Stimulated activated CD4-positive, alpha-beta T cell treated with anti-CD3 and anti-CD28 coated beads, TNF-alpha, amount 100 ng/mL, for 4 hours (primary cell): ENCODE measurements around the gene TAF8.
"Not testable (repeated sequence)": the region's sequence is repeated elsewhere in the genome, so short reads cannot be mapped to it uniquely, and the experiment has no call there.

ENCODE experiments used
- DNase-seq, 3 experiments: peaks; one replicate each; pipeline ENCODE4 v3.0.0-alpha.2; 2020; ENCODE audit warnings: low read depth in 3 of 3

TAF8 gene

DNA sequence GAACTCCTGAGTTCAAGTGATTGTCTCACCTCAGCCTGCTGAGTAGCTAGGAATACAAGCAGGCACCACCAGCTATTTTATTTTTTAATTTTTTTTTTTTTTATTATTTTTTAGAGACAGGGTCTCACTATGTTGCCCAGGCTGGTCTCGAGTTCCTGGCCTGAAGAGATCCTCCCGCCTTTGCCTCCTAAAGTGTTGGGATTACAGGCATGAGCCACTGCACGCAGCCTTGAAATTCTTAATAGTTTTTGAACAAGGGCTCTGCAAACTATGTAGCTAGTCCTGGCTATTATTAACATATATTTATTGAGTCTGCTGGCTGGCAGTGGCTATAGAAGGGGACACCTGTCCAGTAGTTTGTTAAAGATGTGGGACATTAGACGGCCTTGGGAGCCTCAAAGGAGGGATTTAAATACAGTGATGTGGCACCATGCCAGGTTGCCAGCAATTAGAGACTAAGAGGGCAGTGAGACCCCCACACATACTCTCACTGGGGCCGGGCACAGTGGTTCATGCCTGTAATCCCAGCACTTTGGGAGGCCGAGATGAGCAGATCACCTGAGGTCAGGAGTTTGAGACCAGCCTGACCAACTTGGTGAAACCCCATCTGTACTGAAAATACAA, 21.1 kb upstream of the TAF8 start:
- no peak for DNase-seq

DNA sequence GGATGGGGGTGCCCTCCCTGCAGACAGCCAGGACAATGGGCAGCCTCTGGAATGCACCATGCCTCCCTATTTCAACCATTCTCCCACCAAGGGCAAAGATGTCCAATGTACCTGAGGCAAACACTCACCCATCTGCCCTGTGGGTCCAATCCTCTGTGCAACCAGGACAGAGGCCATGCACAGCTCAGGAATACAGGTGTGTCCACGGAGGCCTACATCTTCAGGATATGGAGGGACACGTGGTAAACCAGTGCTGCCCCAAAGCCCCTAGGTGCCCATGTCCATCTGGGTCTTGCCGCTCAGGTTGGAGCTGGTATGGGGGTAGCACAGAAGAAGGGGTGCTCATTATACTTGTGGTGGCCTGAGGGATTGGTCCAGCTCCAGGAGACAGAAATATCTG, 20.4 kb upstream of the TAF8 start:
- no peak for DNase-seq

DNA sequence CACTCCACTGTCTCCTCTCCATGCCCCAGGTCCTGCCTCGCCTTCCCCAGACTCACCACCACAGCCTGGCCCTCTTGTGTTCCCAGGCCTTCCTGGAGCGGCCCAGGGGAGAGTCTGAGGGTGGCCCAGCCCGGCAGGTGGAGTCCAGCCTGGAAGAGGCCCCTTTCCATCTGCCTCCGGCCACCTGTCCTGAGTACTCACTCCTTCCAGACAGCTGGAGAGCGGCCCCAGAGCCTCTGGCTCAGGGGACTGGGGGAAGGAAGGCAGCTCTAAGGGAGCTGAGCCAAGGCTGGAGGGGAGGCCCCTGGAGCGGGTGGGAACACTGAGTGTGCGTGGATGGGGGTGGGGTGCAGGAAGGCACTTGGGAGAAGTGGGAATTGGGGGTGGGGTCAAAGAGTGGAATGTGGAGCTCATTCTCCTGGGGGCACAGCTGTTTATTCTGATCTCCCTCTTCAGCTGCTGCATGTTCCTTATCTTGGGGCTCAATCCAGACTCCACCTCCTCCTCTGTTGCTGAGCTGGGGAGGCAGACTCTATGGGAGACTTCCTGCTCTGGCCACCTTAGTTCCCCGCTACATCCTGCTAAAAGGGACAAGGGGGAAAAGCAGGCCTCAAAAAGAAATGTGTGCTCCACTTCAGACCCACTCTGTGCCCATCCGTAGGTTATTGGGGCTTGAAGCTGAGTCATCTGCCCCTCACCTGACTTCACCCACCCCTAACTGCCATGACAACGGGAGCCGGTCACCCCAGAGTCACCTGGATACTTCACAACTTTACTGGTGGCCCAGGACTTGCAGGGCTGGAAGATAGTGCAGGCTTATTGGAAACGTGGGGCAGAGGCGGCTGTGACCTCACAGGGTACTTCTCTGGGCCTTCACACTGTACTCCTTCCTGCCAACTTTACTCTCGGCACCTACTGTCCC, 19.5 kb upstream of the TAF8 start:
- no peak for DNase-seq

DNA sequence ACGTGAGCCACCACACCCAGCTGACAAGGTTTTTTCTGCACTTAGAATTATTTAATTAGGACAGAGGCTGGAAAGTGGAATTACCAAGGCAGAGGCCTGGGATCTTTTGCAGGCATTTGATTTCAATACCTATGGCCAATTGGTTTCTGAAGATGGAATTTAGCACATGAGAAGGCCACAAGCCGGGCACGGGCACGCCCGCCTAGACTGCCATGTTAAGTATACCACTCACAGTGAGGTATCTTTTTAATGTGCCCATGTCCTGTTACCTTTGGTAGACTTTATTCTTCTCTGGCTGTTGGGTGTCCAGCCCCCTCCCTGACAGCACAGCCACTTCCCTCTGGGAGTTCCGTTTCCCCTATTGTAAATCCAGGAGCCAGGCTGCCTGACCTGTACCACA, 18.0 kb upstream of the TAF8 start:
- DNase-seq: no peak

DNA sequence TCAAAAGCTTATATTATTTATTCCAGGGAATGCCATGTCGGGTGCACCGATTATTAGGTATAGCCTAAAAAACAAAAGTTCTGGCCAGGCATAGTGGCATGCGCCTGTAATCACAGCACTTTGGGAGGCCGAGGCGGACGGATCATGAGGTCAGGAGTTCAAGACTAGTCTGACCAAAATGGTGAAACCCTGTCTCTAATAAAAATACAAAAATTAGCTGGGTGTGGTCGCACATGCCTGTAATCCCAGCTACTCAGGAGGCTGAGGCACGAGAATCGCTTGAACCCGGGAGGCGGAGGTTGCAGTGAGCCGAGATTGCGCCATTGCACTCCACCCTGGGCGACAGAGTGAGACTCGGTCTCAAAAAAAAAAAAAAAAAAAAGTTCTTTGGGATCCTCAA, 12.7 kb upstream of the TAF8 start:
- not testable (repeated sequence) for DNase-seq

DNA sequence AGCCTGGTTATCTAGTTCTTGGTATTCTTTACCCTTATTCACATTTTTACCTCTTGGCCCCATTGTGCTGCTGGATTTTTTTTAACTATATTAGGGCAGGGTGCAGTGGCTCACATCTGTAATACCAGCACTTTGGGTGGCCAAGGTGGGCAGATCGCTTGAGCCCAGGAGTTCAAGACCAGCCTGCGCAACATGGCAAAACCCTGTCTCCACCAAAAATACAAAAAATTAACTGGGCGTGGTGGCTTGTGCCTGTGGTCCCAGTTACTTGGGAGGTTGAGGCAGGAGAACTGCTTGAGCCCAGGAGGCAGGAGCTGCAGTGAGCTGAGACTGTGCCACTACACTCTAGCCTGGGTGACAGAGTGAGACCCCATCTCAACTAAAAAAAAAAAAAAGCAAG, 12.2 kb upstream of the TAF8 start:
- no peak for DNase-seq

DNA sequence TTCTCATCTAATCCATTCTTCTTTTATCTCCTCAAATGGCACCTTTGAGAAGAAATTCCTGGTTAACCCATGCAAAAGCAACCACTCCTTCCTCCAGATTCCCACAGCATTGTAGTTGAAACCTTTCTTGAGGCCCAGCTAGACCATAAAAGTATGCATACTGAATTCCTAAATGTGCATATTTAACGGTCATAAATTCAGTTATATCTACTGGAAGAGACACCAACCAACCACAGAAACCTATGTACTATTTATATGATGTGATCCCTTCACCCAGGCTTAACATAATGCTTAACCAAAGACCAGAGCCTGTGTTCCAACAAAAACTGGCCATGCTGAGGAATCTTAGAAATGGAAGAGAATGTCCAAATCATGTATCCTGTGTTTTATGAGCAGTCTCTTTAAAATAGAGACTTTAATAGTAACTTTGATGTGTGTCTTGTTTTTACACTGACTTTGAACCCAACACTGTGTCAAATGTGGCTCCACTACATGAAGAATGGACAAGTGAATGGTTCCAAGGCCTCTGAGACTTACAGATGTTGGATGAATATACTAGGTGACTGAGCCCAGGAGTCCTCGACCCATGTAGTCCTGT, 11.4 kb upstream of the TAF8 start:
- DNase-seq: no peak

DNA sequence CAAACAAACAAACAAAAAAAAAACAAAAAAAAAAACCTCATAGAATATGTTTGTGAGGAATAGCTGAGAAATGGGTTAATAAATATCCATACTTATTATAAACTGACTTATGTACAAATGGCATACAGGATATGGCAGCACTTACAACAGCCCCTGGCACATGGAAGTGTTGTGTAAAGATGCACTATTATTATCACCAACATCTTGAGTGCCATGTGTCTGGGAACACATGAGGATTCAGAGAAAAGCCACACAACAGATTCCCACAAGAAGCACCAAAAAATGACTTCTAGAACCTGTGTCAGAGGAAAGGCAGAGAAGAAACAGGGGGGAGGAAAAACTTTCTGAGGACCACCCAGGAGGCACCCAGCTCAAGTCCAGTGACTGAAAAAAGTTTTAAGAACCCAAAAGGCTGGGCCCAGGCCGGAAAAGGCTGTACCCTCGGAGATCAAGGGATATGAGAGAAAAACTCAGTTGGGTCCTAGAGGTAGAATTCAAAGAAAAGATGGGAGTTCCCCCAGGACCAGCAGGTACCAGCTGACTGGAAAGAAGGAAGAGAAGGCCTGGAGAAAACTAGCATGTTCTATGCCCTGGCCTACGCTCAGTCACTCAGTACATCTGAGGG, 9.4 kb upstream of the TAF8 start:
- DNase-seq: no peak

DNA sequence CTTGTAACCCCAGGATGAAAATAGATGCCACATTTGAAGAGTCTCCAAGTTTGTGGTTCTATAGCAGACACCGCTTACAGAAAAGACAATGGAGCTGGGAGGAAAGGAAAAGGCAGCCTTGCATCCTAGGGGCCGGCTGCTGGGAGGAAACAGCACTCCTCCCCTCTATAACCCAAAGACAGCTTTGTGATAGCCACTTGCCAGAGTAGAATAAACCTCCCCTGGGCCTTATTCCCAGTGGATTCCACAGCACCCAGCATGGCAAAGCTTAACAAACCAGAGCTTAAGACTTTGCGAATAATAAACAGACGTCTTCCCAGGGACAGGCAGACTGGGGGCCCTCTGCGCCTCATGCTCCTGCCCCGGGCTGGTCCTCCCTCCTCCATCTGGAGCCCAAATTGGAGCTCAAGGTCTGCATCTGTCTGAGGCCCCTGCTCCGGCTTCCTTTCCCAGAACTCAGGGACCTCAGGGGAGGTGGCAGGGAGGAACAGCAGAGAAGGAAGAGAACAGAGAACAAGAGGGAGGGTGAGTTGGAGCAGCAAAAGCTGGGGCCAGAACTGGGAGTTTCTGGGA, 8.8 kb upstream of the TAF8 start:
- no peak for DNase-seq

DNA sequence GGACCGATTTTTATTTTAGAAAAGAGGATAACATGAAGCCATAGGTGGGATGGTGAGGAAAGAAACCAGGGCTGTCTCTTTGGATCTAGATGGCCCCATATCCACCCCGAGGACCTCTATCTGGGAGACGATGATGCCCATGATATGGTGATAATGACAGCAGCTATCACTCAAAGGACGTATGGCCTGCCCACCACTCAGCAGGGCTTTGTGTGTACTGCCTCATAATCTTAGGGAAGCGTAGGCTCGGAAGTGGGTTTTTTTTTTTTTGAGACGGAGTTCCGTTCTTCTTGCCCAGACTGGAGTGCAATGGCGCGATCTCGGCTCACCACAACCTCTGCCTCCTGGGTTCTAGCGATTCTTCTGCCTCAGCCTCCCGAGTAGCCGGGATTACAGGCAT, 8.2 kb upstream of the TAF8 start:
- DNase-seq: no peak

DNA sequence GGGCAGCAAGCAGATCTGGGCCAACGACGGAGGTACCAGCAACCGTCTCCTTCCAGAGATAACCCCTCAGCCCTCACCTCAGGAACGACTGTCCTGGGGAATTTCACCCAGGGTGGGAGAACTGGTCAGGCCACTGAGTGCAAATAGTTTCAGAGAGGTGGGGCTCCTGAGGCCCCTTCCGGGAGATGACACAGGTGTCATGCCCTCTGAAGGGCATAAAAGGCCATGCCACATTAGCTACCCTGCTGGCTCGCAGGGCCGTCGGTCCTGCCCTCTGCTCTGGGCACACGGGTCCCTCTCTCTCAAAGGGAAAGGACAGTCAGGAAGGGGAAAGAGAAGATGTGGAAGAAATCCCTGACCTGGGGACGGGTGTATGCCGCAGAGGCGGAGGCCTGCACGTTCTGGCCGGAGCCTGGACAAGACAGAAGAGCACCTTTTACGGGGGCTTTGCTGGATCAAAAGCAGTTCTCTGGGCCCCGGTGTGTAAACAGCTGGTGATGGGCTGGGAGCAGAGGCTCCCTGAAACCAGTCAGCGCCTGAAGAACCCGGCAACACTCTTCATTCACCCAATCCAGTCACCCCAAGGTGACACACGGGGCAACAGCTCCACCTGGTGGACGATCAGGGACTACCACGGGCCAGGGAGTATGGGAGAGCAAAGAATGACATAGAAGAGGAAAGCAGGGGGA, 6.4 kb upstream of the TAF8 start:
- DNase-seq: peak; percentile 85 to 93 (median 91)

DNA sequence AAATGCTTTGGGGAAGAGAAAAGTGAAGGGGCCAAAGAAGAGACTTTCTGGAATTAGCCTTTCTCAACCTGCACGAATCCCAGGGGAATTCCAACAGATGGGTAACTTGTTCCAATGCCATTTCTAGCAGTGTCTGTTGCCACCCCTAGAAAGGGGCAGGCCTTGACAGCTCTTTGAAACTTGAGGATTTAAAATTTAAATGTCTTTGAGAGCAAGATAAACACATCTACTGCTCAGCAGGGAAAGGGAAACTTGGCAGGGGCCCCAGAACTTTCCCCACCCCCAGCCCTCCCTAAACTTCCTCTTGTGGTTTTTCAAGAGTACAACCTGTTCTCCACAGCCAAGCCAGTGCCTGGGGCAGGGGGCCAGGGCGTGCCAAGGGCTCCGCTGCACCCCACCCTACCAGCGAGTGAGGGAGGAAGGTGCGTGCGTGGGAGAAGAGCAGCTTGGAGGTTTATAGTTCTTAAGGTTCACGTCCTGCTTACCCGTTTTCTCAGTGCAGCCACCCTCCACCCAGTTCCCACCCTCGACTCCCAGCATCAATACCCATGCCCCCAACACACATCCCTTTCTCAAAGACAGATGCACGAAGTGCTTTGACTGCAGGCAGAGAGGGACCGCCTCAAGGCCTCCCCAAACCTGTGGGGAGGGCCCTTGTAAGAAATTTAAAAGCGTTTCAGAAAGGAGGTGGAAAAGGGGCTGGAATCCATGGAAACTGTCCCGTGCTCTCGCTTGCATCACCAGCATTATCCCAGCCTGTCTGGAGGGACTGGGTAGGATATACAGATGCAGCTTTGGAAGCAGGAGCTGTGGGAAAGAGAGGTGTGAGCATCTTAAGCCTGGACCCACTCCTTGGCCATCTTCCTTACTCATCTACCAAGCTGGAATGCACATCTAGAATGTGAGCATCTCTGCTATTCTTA, 4.5 kb upstream of the TAF8 start:
- DNase-seq: peak in 2 of 3 experiments; percentile 73 to 74

DNA sequence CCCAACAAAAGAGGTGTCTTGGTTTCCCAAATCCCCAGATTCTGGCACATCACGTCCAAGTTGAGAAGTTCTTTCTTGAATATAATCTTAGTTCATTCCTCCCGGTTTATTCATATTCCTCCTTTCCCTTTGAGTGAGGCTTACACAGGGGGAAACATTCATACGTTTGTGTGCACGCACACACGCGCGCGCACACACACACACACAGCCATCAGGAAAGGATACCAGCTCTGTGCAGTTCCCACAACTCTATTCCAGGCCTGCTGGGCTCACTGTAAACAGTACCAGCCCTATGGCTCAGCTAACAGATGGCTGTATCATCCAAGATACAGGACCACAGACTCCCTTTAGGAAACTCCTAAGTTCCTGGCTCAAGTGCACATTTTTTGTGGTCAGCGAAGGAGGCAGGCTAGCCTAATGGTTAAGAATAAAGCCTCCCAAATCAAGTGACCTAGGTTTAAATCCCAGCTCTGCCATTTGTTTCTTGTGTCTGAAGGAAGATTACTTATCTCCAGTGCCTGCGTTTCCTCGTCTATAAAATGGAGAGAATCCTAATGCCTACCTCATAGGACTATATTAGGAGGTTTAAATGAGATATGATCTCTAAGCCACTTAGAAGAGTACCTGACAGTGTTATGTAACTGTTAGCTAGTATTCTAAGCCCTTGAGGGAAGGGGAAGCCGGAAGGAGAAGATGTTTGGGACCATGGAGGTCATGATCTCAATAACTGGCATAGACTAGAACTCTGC, 3.7 kb upstream of the TAF8 start:
- no peak for DNase-seq

DNA sequence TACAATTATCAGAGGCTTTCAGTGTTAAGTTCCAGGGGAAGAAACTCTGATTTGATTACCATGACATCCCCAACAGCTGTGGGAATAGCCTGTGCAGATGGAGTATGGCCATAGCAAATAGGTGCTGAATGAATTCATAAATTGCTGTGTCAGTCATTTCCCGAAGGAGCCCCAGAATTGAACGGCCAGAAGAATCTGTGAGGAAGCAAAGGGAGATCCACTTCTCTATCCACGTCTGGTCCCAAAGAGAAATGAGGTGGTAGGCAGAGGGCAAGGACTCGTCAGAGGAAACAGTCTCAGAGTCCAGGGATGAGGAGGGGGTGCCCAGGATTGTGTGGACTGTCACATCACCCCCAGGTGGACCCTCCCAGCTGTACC, 3.1 kb upstream of the TAF8 start:
- DNase-seq: no peak

DNA sequence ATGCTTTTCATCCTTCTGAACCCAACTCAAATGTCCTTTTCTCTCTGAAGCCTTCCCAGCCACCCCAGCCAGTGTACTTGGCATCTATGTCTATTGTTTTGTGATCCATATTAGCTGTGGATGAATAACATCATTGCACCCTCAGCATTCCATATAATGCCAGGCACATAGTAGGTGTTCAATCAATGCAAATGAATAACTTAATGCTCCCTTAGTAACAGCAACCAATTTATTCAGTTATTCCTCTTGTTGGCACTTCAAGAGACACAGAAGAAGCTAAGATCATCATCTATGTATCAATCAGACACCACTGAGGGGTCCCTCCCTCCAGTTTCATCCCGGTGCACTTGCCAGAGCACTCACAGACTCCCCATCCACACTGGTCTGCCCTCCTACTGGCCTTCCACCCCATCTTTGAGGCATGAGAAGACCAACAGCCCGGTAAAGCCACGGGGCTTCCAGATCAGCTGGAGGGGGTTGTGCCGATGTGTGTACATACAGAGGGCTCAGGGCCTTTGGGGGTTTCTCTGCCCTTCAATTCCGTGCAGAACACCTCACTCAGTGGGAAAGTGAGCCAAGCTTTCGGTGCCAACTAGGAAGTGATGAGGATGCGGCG, 2.4 kb upstream of the TAF8 start:
- DNase-seq: no peak

DNA sequence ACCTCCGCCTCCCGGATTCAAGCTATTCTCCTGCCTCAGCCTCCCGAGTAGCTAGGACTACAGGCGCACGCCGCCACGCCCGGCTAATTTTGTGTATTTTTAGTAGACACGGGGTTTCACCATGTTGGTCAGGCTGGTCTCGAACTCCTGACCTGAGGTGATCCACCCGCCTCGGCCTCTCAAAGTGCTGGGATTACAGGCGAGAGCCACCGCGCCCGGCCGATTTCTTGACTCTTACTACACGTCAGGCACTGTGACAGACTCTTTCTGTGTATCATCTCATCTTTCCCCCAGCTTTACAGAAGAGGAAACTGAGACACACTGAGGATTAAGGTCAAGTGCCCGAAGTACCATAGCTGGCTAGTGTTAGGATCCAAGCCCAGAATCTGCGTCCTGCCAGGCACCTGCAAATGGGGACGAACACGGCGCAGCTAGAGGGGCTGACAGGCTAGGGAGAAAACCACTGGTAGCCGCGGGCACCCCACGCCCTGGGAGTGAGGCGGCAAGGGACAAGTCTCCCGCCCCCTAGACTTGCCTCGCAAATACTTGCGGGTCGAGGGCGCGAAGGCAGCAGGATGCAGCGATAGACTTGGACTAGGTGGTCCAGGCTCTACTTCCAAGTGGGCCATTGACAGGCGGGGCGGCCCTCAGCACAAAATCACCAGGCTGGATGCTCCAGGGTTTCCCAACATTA, 1.1 kb upstream of the TAF8 start:
- DNase-seq: no peak

DNA sequence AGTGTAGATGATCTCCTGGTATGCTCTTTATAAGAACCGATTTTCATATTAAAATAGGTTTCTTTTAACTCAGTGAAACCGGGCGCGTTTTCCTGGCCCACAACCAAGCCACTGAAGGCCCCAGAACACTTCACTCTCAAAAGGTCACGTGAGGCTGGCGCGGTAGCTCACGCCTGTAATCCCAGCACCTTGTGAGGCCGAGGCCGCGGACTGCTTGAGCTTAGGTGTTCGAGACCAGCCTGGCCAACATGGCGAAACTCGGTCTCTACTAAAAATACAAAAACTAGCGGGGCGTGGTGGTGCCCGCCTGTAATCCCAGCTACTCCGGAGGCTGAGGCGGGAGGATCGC, 402 bp upstream of the TAF8 start:
- DNase-seq: no peak

DNA sequence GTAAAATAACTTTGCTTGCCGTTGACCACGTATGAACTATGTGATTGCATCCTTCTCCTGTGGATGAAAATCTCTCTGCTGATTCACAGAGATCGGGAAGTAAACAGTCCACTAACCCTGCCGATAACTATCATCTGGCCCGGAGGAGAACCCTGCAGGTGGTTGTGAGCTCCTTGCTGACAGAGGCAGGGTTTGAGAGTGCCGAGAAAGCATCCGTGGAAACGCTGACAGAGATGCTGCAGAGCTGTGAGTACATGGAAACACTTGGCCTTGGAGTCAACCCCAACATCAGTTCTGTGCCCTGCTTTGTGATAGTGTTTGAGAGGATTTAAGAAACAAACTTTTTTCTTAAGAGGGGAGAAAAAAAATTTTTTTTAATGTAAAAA, 937 bp downstream of the TAF8 start:
- DNase-seq: no peak

DNA sequence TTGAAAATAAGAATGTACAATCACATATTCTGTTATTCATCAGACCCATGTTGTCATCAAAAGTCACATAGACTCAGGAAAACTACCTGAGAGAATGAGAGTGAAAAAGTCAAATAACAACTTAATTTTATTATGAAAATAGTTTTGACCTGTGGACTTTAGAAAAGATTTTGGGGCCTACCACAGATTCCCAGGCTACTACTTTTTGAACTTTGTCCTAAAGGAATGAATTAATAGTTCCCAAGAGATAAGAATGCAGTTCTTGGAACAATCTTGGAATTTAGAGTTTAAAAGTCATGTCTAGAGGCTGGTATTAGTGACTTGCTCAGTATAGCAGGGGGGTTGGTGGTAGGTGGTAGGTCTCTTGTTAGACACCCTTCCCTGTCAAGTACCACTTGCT, 3.3 kb downstream of the TAF8 start:
- no peak for DNase-seq
